Measurements from ENCODE around the gene PSRC1. TPM values are rescaled to one million over a fixed set of nuclear protein-coding genes. Genes with fewer than 3 reads are reported as not detected.

PSRC1 gene
- total RNA-seq, 6 donors from 2014 or later = 1.5 to 16.8 (median 4.9) TPM

GRCh38 chr1:109231066-109231465 lies 51.9 kb downstream of the PSRC1 start:
- Histone ChIP-seq H3K4me3 (no peak overlapping the region), H3K4me1 (no peaks in the 10 kb centered on the region), H3K9me3 (no peaks in the 10 kb centered on the region), H3K27ac (no peak overlapping the region), H3K36me3 (peaks cover 58 to 95% (median 73%) of the 10 kb centered on the region in 4 donors), H3K27me3 (no peaks in the 10 kb centered on the region)
- 94 to 97% methylated on average over 3 of the region's 3 CpGs for WGBS, 2 donors
- no peak for DNase-seq
- no peak for ATAC-seq (ENCODE audit: low FRiP score in 2 of 2)
- no peak for TF ChIP-seq CTCF (IDR thresholded peaks at IDR 0.05)
- TF ChIP-seq POLR2A (IDR thresholded peaks at IDR 0.05) = no peak
- no peak for TF ChIP-seq EP300 (IDR thresholded peaks at IDR 0.05)
- TF ChIP-seq POLR2AphosphoS5 (IDR thresholded peaks at IDR 0.05) = no peak

Other genes starting within 250 kb of the PSRC1 start
- 10 to 100 TPM in 4 of 6 donors, 1 to 10 TPM in 2; 5.2 to 21.0 (median 13.9) TPM for gene WDR47, start 241.0 kb downstream of the PSRC1 start, total RNA-seq
- 10 to 100 TPM; 11.5 to 54.6 (median 35.7) TPM for gene TAF13, start 207.1 kb downstream of the PSRC1 start, total RNA-seq
- 10 to 100 TPM; 13.2 to 43.6 (median 30.5) TPM for gene TMEM167B, start 192.4 kb downstream of the PSRC1 start, total RNA-seq
- 10 to 100 TPM; 14.7 to 49.3 (median 24.4) TPM for gene ELAPOR1, start 169.0 kb downstream of the PSRC1 start, total RNA-seq
- 100 to 1,000 TPM; 126 to 212 (median 160) TPM for gene SARS1, start 69.2 kb downstream of the PSRC1 start, total RNA-seq
- 10 to 100 TPM in 2 of 6 donors, 1 to 10 TPM in 4; 5.9 to 27.2 (median 8.8) TPM for gene CELSR2, start 33.6 kb downstream of the PSRC1 start, total RNA-seq
- gene MYBPHL, start 23.9 kb upstream of the PSRC1 start, total RNA-seq = 1 to 10 TPM in 5 of 6 donors, not detected in 1; 1.8 to 8.6 (median 3.1) TPM
- gene SORT1, start 114.8 kb upstream of the PSRC1 start, total RNA-seq = 100 to 1,000 TPM; 105 to 222 (median 116) TPM
- gene PSMA5, start 143.3 kb upstream of the PSRC1 start, total RNA-seq = 10 to 100 TPM; 15.2 to 69.5 (median 29.8) TPM
- gene SYPL2, start 183.4 kb upstream of the PSRC1 start, total RNA-seq = 1 to 10 TPM in 4 of 6 donors, under 1 TPM in 2; 0.30 to 3.1 (median 1.1) TPM
- gene ATXN7L2, start 200.8 kb upstream of the PSRC1 start, total RNA-seq = 10 to 100 TPM in 1 of 6 donors, 1 to 10 TPM in 5; 2.3 to 19.9 (median 5.3) TPM
- gene CYB561D1, start 210.9 kb upstream of the PSRC1 start, total RNA-seq = 10 to 100 TPM in 3 of 6 donors, 1 to 10 TPM in 3; 4.2 to 16.4 (median 9.9) TPM
- gene AMIGO1, start 226.6 kb upstream of the PSRC1 start, total RNA-seq = 10 to 100 TPM in 2 of 6 donors, 1 to 10 TPM in 4; 1.0 to 11.8 (median 8.3) TPM